ENCODE results near the gene GPR146. TPM values are rescaled to one million over a fixed set of nuclear protein-coding genes. Genes with fewer than 3 reads are reported as not detected.

The GPR146 gene
- total and polyA plus RNA-seq, 4 experiments from 2014 or later = 8.8 to 22.2 (median 10.1) TPM

DNA sequence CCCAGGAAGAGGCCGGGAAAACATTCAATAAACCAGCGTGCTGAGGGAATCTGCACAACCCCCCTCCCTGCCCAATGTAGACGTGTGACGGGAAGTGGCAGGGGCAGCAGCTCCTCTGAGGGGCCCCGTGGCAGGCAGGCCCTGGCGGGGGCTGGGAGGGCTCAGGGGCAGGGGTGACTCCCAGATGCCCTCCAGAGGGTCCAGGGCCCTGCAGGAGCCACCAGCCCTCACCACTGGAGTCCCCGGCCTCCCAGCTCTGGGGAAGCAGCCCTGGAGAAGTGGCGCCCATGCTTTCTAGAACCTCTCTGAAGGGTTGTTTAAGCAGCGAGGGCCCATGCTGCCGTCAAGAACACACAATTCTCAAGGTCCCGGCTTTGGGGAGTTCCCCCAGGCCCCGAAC is 35.2 kb downstream of the GPR146 start:
- ChIA-PET POLR2A (ENCODE audit: partially characterized antibody) (no interaction called here), CTCF (ENCODE audit: partially characterized antibody) (no interaction called here)
- Histone ChIP-seq H3K27ac (ENCODE audit: low read depth, low read length) (no peak overlapping the region), H3K4me3 (ENCODE audit: low read length in 2 of 2) (no peak overlapping the region), H3K36me3 (ENCODE audit: insufficient read depth, low read length) (no peaks in the 10 kb centered on the region), H3K27me3 (ENCODE audit: insufficient read depth, low read length) (no peaks in the 10 kb centered on the region), H3K4me1 (ENCODE audit: insufficient read depth, low read length) (no peaks in the 10 kb centered on the region), H3K9me3 (ENCODE audit: control insufficient read depth in 1 of 2, low read length in 2 of 2) (no peaks in the 10 kb centered on the region)
- Mint-ChIP-seq H3K27me3 (no peaks in the 10 kb centered on the region), H3K9me3 (no peaks in the 10 kb centered on the region), H3K4me1 (peaks cover 0 to 1% (median 0%) of the 10 kb centered on the region in 4 donors), H3K27ac (no peak overlapping the region), H3K4me3 (no peak overlapping the region), H3K36me3 (no peaks in the 10 kb centered on the region)
- intact Hi-C loops (cut with micrococcal nuclease) = no loop called here
- DNase-seq = no peak

DNA sequence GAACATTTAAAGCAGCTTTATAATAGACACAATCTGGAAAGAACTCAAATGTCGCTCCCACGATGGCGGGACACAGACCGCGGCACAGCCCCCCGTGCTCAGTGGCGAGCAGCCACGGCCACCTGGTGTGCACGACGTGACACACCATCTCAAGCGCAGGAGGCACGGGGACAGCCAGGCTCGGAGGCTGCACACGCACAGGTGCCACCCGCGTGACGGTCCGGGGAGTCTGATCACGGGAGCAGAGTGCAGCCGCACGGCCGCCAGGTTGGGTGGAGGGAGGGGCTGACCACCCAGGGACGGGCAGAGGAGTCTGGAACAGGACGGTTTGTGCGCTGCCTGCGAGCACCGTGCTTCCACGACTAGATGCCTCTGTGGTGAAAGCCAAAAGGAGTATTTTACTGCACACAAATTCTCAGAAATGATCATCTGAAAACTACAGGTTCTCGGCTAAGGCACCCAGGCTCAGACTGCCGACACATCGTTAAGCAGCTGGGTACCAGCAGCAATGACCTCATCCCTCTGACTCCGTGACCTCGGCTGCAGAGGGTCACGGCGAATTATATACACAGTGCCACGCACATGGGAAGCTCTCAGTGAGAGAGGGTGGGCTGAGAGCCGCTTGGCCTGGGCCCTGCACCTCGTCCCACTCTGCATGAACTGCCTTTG is 36.0 kb downstream of the GPR146 start:
- Histone ChIP-seq H3K36me3 (ENCODE audit: insufficient read depth, low read length) (no peaks in the 10 kb centered on the region), H3K4me3 (ENCODE audit: low read length in 2 of 2) (no peak overlapping the region), H3K27me3 (ENCODE audit: insufficient read depth, low read length) (no peaks in the 10 kb centered on the region), H3K4me1 (ENCODE audit: insufficient read depth, low read length) (no peaks in the 10 kb centered on the region), H3K27ac (ENCODE audit: low read depth, low read length) (no peak overlapping the region), H3K9me3 (ENCODE audit: control insufficient read depth in 1 of 2, low read length in 2 of 2) (no peaks in the 10 kb centered on the region)
- intact Hi-C loops (cut with micrococcal nuclease) = no loop called here
- no peak for DNase-seq
- CTCF ChIA-PET (ENCODE audit: partially characterized antibody) = no interaction called here
- Mint-ChIP-seq H3K36me3 (no peaks in the 10 kb centered on the region), H3K27ac (no peak overlapping the region), H3K9me3 (no peaks in the 10 kb centered on the region), H3K27me3 (no peaks in the 10 kb centered on the region), H3K4me1 (peaks cover 0 to 1% (median 0%) of the 10 kb centered on the region in 4 donors), H3K4me3 (no peak overlapping the region)
- POLR2A ChIA-PET (ENCODE audit: partially characterized antibody) = no interaction called here

DNA sequence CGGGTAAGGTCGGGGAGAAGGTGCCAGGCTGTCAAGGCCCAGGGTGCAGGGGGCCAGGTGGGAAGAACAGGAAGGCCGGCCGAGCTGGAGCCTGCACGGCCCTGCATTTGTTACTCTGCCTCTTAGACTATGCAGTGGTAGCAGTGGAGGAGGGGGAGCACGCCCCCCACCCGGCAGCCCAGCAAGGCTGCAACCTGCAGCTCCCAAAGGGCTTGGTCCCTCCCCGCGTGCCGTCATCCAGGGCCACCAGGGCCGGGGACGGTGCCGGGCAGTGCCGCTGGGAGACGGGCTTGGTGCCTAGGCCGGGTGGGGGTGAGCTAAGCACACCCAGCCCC is 36.5 kb downstream of the GPR146 start:
- POLR2A ChIA-PET (ENCODE audit: partially characterized antibody) = no interaction called here
- H3K9me3 Mint-ChIP-seq = no peaks in the 10 kb centered on the region
- no peaks in the 10 kb centered on the region for H3K27me3 Mint-ChIP-seq
- intact Hi-C loops (cut with micrococcal nuclease) = no loop called here
- H3K4me1 ChIP-seq (ENCODE audit: insufficient read depth, low read length) = no peaks in the 10 kb centered on the region
- H3K27ac ChIP-seq (ENCODE audit: low read depth, low read length) = no peak overlapping the region
- no peaks in the 10 kb centered on the region for H3K36me3 ChIP-seq (ENCODE audit: insufficient read depth, low read length)
- H3K4me3 Mint-ChIP-seq = no peak overlapping the region
- no peak overlapping the region for H3K4me3 ChIP-seq (ENCODE audit: low read length in 2 of 2)
- peaks cover 0 to 1% (median 0%) of the 10 kb centered on the region in 4 donors for H3K4me1 Mint-ChIP-seq
- no peak for DNase-seq
- no peaks in the 10 kb centered on the region for H3K9me3 ChIP-seq (ENCODE audit: control insufficient read depth in 1 of 2, low read length in 2 of 2)
- H3K27ac Mint-ChIP-seq = no peak overlapping the region
- no peaks in the 10 kb centered on the region for H3K36me3 Mint-ChIP-seq
- H3K27me3 ChIP-seq (ENCODE audit: insufficient read depth, low read length) = no peaks in the 10 kb centered on the region
- CTCF ChIA-PET (ENCODE audit: partially characterized antibody) = no interaction called here

DNA sequence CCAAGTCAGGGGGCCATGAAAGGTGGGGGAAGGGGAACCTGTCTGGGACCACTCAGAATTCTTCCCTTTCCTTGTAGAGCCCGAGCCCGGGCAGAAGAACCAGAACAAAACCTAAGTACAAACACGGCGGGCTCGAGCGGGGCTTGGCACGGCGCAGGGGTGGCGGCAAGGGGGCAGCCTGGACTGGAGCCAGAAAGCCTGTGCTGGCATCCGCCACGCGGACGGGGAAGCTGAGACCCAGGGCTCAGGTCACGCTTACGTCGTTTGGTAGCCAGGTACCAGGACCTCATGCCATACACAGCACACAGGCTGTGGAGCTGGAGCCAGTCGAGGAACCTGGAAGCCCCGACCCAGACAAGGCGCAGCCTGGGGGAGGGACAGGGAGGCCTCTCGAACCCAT is 37.0 kb downstream of the GPR146 start:
- H3K27me3 Mint-ChIP-seq = no peaks in the 10 kb centered on the region
- H3K4me3 Mint-ChIP-seq = no peak overlapping the region
- CTCF ChIA-PET (ENCODE audit: partially characterized antibody) = no interaction called here
- intact Hi-C loops (cut with micrococcal nuclease) = no loop called here
- Histone ChIP-seq H3K27ac (ENCODE audit: low read depth, low read length) (no peak overlapping the region), H3K9me3 (ENCODE audit: control insufficient read depth in 1 of 2, low read length in 2 of 2) (no peaks in the 10 kb centered on the region), H3K36me3 (ENCODE audit: insufficient read depth, low read length) (no peaks in the 10 kb centered on the region), H3K27me3 (ENCODE audit: insufficient read depth, low read length) (no peaks in the 10 kb centered on the region), H3K4me3 (ENCODE audit: low read length in 2 of 2) (no peak overlapping the region), H3K4me1 (ENCODE audit: insufficient read depth, low read length) (peaks cover 1% of the 10 kb centered on the region)
- POLR2A ChIA-PET (ENCODE audit: partially characterized antibody) = no interaction called here
- H3K27ac Mint-ChIP-seq = no peak overlapping the region
- H3K4me1 Mint-ChIP-seq = peaks cover 0 to 1% (median 0%) of the 10 kb centered on the region in 4 donors
- no peaks in the 10 kb centered on the region for H3K9me3 Mint-ChIP-seq
- no peaks in the 10 kb centered on the region for H3K36me3 Mint-ChIP-seq
- DNase-seq = no peak

DNA sequence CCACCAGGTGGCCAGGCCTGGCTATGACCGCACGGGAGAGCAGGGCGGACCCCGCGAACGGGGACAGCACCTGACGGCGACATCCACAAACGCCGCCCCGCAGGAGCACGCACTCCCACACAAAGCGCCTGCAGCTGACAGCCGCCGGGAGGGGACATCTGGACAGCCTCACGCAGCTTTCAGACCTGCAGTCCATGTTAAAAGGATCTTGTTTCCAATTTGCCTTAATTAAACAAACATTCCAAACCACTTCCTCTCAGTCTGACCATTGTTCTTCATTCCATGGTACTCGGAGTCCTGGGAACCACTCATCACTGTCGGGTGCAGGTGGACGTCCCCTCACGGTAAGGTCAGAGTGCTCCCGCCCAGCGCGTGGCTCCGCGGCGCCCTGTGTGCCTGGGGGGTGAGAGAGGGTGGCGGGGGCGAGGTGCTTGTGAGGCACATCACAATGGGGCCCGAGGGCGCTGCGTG is 37.6 kb downstream of the GPR146 start:
- ChIA-PET CTCF (ENCODE audit: partially characterized antibody) (no interaction called here), POLR2A (ENCODE audit: partially characterized antibody) (no interaction called here)
- H3K4me3 Mint-ChIP-seq = no peak overlapping the region
- no peak for DNase-seq
- H3K4me1 ChIP-seq (ENCODE audit: insufficient read depth, low read length) = peaks cover 7% of the 10 kb centered on the region
- no peaks in the 10 kb centered on the region for H3K36me3 ChIP-seq (ENCODE audit: insufficient read depth, low read length)
- peaks cover 2 to 6% (median 5%) of the 10 kb centered on the region in 4 donors for H3K4me1 Mint-ChIP-seq
- no peak overlapping the region for H3K27ac ChIP-seq (ENCODE audit: low read depth, low read length)
- no peaks in the 10 kb centered on the region for H3K9me3 Mint-ChIP-seq
- intact Hi-C loops (cut with micrococcal nuclease) = no loop called here
- H3K36me3 Mint-ChIP-seq = no peaks in the 10 kb centered on the region
- no peaks in the 10 kb centered on the region for H3K27me3 ChIP-seq (ENCODE audit: insufficient read depth, low read length)
- no peak overlapping the region for H3K27ac Mint-ChIP-seq
- no peaks in the 10 kb centered on the region for H3K9me3 ChIP-seq (ENCODE audit: control insufficient read depth in 1 of 2, low read length in 2 of 2)
- H3K4me3 ChIP-seq (ENCODE audit: low read length in 2 of 2) = no peak overlapping the region
- H3K27me3 Mint-ChIP-seq = no peaks in the 10 kb centered on the region

DNA sequence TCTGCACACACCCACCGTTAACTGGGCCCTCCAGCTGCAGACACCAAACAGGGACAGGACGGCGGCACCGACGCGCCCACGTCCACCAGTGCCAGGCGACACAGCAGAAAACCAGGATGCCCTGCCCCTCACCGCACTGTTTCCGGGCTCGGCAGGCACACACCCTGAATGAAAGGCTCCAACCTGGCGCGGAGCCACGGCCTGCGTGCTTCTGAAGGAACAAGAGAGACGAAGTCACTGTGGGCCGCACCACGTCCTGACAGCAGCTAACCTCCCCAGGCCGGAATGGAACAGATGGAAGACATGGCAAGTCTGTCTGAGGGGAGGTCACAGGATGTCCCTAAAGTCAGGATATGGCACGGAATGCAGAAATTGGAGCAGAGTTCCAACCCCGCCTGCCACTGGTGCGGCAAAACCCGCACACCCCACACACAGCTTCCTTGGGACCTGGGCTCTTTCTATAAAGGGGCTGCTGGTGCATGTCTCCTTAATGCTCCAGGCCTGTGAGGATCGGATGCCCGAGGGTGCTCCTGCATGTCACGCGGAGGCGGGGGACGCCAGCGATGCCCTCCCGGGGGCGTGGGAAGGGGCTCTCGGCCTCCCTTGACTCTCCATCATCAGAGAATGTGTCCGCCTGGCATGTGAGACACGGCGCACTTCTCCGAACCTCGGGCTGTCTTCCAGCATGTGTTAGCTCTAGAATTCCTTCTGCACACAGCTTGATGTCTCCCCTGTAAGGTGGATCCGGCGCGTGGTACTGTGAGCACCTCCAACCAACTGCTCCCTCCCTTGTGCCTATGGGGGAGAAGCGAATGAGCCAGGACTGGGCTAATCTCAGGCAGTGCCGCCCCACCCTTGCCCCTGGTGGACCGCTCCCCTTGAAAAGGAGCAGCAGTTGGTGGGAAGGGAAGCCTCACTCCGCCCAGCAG is 39.6 kb downstream of the GPR146 start:
- Mint-ChIP-seq H3K27ac (no peak overlapping the region), H3K9me3 (no peaks in the 10 kb centered on the region), H3K4me1 (peaks cover 8 to 14% (median 8%) of the 10 kb centered on the region in 4 donors), H3K36me3 (no peaks in the 10 kb centered on the region), H3K27me3 (no peaks in the 10 kb centered on the region), H3K4me3 (no peak overlapping the region)
- intact Hi-C loops (cut with micrococcal nuclease) = no loop called here
- peaks cover 10% of the 10 kb centered on the region for H3K4me1 ChIP-seq (ENCODE audit: insufficient read depth, low read length)
- H3K27ac ChIP-seq (ENCODE audit: low read depth, low read length) = no peak overlapping the region
- no peaks in the 10 kb centered on the region for H3K9me3 ChIP-seq (ENCODE audit: control insufficient read depth in 1 of 2, low read length in 2 of 2)
- no peaks in the 10 kb centered on the region for H3K36me3 ChIP-seq (ENCODE audit: insufficient read depth, low read length)
- H3K27me3 ChIP-seq (ENCODE audit: insufficient read depth, low read length) = no peaks in the 10 kb centered on the region
- no peak overlapping the region for H3K4me3 ChIP-seq (ENCODE audit: low read length in 2 of 2)
- ChIA-PET POLR2A (ENCODE audit: partially characterized antibody) (no interaction called here), CTCF (ENCODE audit: partially characterized antibody) (no interaction called here)
- DNase-seq = no peak

DNA sequence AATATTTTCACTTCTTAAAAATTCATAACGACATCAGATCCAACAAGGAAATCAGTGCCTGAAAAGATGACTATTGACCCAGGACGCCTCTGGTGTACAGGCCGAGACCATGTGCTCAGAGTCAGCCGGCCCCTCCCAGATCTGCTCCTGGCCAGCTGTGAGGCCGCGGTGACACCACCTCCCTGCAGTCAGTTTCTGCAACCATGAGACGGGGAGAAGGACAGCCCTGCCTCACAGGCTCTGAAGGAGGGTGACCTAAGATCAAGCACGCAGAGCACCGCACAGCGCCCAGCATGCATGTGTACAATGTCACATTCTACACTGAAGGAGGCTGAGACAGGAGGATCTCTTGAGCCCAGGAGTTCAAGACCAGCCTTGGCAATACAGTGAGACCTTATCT is 40.9 kb downstream of the GPR146 start:
- H3K27ac Mint-ChIP-seq = no peak overlapping the region
- Histone ChIP-seq H3K36me3 (ENCODE audit: insufficient read depth, low read length) (no peaks in the 10 kb centered on the region), H3K9me3 (ENCODE audit: control insufficient read depth in 1 of 2, low read length in 2 of 2) (no peaks in the 10 kb centered on the region), H3K4me1 (ENCODE audit: insufficient read depth, low read length) (peaks cover 10% of the 10 kb centered on the region), H3K27me3 (ENCODE audit: insufficient read depth, low read length) (no peaks in the 10 kb centered on the region), H3K4me3 (ENCODE audit: low read length in 2 of 2) (no peak overlapping the region), H3K27ac (ENCODE audit: low read depth, low read length) (no peak overlapping the region)
- H3K36me3 Mint-ChIP-seq = no peaks in the 10 kb centered on the region
- intact Hi-C loops (cut with micrococcal nuclease) = no loop called here
- ChIA-PET CTCF (ENCODE audit: partially characterized antibody) (interaction anchor here (1.2 to 2.4 kb wide), 5 partner anchors 10 to 91 kb away, joined by 3 to 22 read pairs (median 6); a partner anchor contains a TSS), POLR2A (ENCODE audit: partially characterized antibody) (no interaction called here)
- no peak for DNase-seq
- H3K4me1 Mint-ChIP-seq = peaks cover 8 to 14% (median 8%) of the 10 kb centered on the region in 4 donors
- no peak overlapping the region for H3K4me3 Mint-ChIP-seq
- no peaks in the 10 kb centered on the region for H3K9me3 Mint-ChIP-seq
- H3K27me3 Mint-ChIP-seq = no peaks in the 10 kb centered on the region
